ENCODE results near the gene NPM1.

- TF ChIP-seq CTCF (CRISPR knock-in tag; IDR thresholded peaks at IDR 0.05) (no peak), ZBTB21 (CRISPR knock-in tag; IDR thresholded peaks at IDR 0.05) (no peak), EZH2 (conservative IDR thresholded peaks at IDR 0.05; ENCODE audit: low read depth, low read length) (no peak), BCLAF1 (IDR thresholded peaks at IDR 0.05) (no peak)
These were observed 63.0 kb downstream of the NPM1 start for GRCh38 chr5:171450423-171451331.

Data from HepG2 (cell line).